ENCODE data around the gene PCDHGB6.
"Not testable (repeated sequence)": the region's sequence is repeated elsewhere in the genome, so short reads cannot be mapped to it uniquely, and the experiment has no call there.

Gene PCDHGB6

GRCh38 chr5:141419074-141419880, 11.5 kb downstream of the PCDHGB6 start:
- DNase-seq: no peak

GRCh38 chr5:141420855-141421488, 13.2 kb downstream of the PCDHGB6 start, which contains the start of gene PCDHGA11:
Gene PCDHGA11 (plus strand): TSS chr5:141421051. CDS start chr5:141421228, 177 bp downstream.
- DNase-seq: no peak

GRCh38 chr5:141421489-141421855, 13.7 kb downstream of the PCDHGB6 start:
- DNase-seq: no peak

GRCh38 chr5:141422742-141423291, 15.0 kb downstream of the PCDHGB6 start:
- no peak for DNase-seq

GRCh38 chr5:141427783-141428426, 20.1 kb downstream of the PCDHGB6 start:
- no peak for DNase-seq

- no peak for DNase-seq
Measured at GRCh38 chr5:141430332-141431113, 22.7 kb downstream of the PCDHGB6 start, which contains the start of gene PCDHGA12. Gene PCDHGA12 (plus strand): TSS chr5:141430507. CDS start chr5:141430760, 253 bp downstream.

GRCh38 chr5:141431286-141431685, 23.5 kb downstream of the PCDHGB6 start:
- DNase-seq: no peak

- not testable (repeated sequence) for DNase-seq
Measured at GRCh38 chr5:141432308-141432707, 24.5 kb downstream of the PCDHGB6 start.

- DNase-seq: not testable (repeated sequence)
Measured at GRCh38 chr5:141432726-141433125, 24.9 kb downstream of the PCDHGB6 start.

- no peak for DNase-seq
Measured at GRCh38 chr5:141434006-141434405, 26.2 kb downstream of the PCDHGB6 start.

- DNase-seq: no peak
Measured at GRCh38 chr5:141437221-141437620, 29.4 kb downstream of the PCDHGB6 start.

- DNase-seq: no peak
Measured at GRCh38 chr5:141439411-141440141, 31.8 kb downstream of the PCDHGB6 start.

GRCh38 chr5:141440341-141440740, 32.5 kb downstream of the PCDHGB6 start:
- no peak for DNase-seq

GRCh38 chr5:141441571-141442170, 33.9 kb downstream of the PCDHGB6 start:
- DNase-seq: no peak

Measured in NCI-H1694 (cell line).